Stimulated activated naive CD8-positive, alpha-beta T cell treated with anti-CD3 and anti-CD28 coated beads, Interleukin-15, Interleukin-2, amounts not matched to agents 100 ng/mL and 50 ng/mL, for 24 hours (primary cell): ENCODE results near the gene XG.
"Not testable (repeated sequence)": the region's sequence is repeated elsewhere in the genome, so short reads cannot be mapped to it uniquely, and the experiment has no call there.

Source experiments
- H3K27ac Mint-ChIP-seq: one replicate; pipeline ENCODE4 v1.8.0; 2021; ENCODE audit warnings: mild to moderate bottlenecking, mixed read lengths
- H3K27me3 Mint-ChIP-seq: one replicate; pipeline ENCODE4 v1.8.0; 2021; ENCODE audit warnings: mixed read lengths
- H3K36me3 Mint-ChIP-seq: one replicate; pipeline ENCODE4 v1.8.0; 2021; ENCODE audit warnings: low read depth, mixed read lengths
- H3K4me1 Mint-ChIP-seq: one replicate; pipeline ENCODE4 v1.8.0; 2021; ENCODE audit warnings: low read depth, mixed read lengths
- H3K4me3 Mint-ChIP-seq: one replicate; pipeline ENCODE4 v1.8.0; 2021; ENCODE audit warnings: mild to moderate bottlenecking, mixed read lengths
- H3K9me3 Mint-ChIP-seq: one replicate; pipeline ENCODE4 v1.8.0; 2021; ENCODE audit warnings: mixed read lengths

The XG gene

DNA sequence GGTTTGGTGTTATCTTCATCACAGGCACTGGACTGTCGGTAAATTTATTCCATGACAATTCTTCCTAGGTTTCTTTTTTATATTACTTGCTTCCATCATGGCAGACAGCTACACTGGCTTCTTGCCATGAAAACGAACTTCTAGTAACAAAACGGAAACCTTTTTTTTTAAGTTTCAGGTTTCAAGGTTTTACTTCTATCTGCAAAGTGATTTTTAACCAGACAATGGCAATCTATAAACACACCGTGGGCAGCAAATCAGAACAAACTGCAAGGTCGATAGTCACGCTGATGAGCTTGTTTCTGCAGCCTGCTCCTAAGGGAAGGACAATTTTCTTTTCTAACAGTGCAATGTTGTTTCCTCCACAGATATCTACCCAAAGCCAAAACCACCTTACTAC lies 29.9 kb downstream of the XG start:
- Mint-ChIP-seq H3K27me3 (peaks cover 4% of the 10 kb centered on the region), H3K9me3 (no peaks in the 10 kb centered on the region), H3K36me3 (no peaks in the 10 kb centered on the region), H3K27ac (no peak overlapping the region), H3K4me3 (no peak overlapping the region), H3K4me1 (peaks cover 5% of the 10 kb centered on the region)

DNA sequence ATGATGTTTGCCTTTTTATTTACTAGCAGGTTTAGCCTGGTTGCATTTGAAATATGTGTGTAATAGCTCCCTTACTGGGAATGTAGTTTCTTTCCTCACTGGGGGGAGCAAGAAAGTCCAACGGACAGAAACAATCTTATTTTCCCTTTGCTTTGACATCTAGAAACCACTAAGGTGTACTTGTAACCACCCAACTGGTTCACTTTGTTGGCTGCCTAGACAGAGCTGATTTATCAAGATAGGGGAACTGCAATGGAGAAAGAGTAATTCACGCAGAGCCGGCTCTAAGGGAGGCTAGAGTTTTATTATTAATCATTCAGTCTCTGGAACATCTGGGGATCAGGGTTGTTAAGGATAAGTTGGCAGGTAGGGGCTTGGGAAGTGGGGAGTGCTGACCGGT lies 30.3 kb downstream of the XG start:
- Mint-ChIP-seq H3K4me1 (peaks cover 5% of the 10 kb centered on the region), H3K9me3 (no peaks in the 10 kb centered on the region), H3K4me3 (no peak overlapping the region), H3K36me3 (no peaks in the 10 kb centered on the region), H3K27ac (no peak overlapping the region), H3K27me3 (peaks cover under 1% of the 10 kb centered on the region)

DNA sequence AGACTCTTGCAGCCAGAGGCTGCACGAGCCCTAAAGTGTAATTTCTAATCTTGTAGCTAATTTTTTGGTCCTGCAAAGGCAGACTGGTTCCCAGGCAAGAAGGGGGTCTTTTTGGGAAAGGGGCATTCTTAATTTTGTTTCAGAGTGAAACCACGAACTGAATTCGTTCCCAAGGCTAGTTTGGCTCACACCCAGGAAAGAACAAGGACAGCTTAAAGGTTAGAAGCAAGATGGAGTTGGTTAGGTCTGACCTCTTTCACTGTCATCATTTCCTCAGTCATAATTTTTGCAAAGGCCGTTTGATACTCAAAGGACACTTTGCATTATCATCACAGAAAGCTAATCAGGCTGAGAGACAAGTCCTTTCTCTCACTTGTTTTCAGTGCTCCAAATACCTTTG lies 30.9 kb downstream of the XG start:
- Mint-ChIP-seq H3K4me1 (peaks cover 5% of the 10 kb centered on the region), H3K9me3 (no peaks in the 10 kb centered on the region), H3K27me3 (no peaks in the 10 kb centered on the region), H3K27ac (no peak overlapping the region), H3K36me3 (no peaks in the 10 kb centered on the region), H3K4me3 (no peak overlapping the region)

DNA sequence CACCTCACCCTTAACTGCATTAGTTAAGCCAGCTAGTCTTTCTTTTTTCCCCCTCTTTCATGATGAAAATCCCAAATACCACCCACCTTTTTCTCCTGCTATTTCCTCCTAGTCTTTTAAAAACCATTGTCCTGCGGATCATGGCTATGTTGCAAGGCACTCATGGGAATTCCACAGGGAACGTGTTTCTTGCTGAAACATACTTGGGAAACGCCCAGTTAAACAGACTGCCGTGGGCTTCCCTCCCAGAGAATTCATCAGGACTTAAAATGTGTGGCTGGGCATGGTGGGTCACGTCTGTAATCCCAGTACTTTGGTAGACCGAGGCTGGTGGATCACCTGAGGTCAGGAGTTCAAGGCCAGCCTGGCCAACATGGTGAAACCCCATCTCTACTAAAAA lies 32.2 kb downstream of the XG start:
- Mint-ChIP-seq H3K27ac (no peak overlapping the region), H3K27me3 (no peaks in the 10 kb centered on the region), H3K4me3 (no peak overlapping the region), H3K36me3 (no peaks in the 10 kb centered on the region), H3K9me3 (no peaks in the 10 kb centered on the region), H3K4me1 (peaks cover 5% of the 10 kb centered on the region)

DNA sequence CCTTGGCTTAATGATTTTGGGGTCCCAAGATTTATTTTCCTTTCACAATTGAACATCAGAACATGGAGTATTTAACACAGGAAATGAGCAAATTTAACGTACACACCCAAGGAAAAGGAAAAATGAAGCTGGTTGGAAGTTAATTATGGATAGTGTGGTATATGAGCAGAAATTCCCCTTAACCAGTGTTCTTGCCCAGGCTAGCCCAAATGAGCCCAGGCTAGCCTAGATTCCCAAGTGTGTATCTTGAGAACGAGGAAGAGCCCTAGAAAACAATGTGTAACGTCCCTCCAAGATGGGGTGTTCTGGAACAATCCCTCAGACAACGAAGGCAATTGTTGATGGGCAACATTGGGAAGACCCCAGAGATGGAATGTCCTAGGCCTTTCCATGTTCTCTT lies 33.7 kb downstream of the XG start:
- H3K36me3 Mint-ChIP-seq = no peaks in the 10 kb centered on the region
- peaks cover 5% of the 10 kb centered on the region for H3K4me1 Mint-ChIP-seq
- H3K27ac Mint-ChIP-seq = no peak overlapping the region
- no peaks in the 10 kb centered on the region for H3K27me3 Mint-ChIP-seq
- H3K4me3 Mint-ChIP-seq = no peak overlapping the region
- H3K9me3 Mint-ChIP-seq = no peaks in the 10 kb centered on the region

DNA sequence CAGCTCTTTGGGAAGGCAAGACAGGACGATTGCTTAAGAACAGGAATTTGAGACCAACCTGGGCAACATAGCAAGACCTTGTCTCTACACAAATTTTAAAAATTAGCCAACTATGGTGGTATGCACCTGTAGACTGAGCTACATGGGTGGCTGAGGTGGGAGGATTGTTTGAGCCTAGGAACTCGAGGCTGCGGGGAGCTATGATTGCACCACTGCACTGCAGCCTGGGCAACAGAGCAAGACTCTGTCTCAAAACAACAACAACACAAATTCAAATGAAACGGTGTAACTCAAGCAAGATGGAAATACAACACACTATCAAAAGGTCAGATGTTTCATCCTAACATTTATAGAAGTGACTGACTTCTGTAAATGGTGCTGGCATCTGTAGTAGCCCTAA lies 37.1 kb downstream of the XG start:
- no peaks in the 10 kb centered on the region for H3K4me1 Mint-ChIP-seq
- no peaks in the 10 kb centered on the region for H3K9me3 Mint-ChIP-seq
- no peak overlapping the region for H3K27ac Mint-ChIP-seq
- no peak overlapping the region for H3K4me3 Mint-ChIP-seq
- H3K27me3 Mint-ChIP-seq = no peaks in the 10 kb centered on the region
- H3K36me3 Mint-ChIP-seq = no peaks in the 10 kb centered on the region

DNA sequence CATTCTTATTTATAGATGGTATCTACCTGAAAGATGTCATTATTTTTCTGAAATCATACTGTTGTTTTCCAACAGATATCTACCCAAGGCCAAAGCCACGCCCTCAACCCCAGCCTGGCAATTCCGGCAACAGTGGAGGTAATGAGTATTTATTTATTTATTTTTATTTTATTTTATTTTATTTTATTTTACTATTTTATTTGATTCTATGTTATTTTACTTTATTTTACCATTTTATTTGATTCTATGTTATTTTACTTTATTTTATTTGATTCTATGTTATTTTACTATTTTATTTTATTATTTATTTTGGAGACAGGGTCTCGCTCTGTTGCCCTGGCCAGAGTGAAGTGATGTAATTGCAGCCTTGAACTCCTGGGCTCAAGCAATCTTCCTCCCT lies 37.7 kb downstream of the XG start:
- Mint-ChIP-seq H3K4me3 (no peak overlapping the region), H3K27me3 (no peaks in the 10 kb centered on the region), H3K4me1 (no peaks in the 10 kb centered on the region), H3K27ac (no peak overlapping the region), H3K36me3 (no peaks in the 10 kb centered on the region), H3K9me3 (no peaks in the 10 kb centered on the region)

DNA sequence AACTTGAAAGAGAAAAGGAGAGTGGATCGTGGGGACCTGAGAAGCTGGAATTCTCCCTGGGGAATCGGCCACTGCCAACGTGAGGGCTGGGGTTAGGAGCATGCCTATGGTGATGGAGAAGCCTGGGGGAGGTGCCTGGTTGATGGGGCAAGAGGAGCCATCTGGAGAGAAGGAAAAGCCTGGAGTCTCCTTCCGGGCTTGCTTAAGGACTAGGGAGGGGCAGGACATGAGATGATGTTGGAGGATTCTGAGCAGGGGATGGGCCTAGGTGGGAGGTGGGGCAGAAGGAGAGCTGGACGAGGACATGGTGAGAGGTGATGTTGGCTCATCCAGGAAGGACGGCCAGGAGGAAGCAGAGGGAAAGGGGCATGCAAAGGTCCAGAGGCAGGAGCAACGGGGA lies 41.9 kb downstream of the XG start:
- Mint-ChIP-seq H3K27ac (no peak overlapping the region), H3K4me3 (no peak overlapping the region), H3K9me3 (no peaks in the 10 kb centered on the region), H3K4me1 (peaks cover 3% of the 10 kb centered on the region), H3K36me3 (no peaks in the 10 kb centered on the region), H3K27me3 (no peaks in the 10 kb centered on the region)

DNA sequence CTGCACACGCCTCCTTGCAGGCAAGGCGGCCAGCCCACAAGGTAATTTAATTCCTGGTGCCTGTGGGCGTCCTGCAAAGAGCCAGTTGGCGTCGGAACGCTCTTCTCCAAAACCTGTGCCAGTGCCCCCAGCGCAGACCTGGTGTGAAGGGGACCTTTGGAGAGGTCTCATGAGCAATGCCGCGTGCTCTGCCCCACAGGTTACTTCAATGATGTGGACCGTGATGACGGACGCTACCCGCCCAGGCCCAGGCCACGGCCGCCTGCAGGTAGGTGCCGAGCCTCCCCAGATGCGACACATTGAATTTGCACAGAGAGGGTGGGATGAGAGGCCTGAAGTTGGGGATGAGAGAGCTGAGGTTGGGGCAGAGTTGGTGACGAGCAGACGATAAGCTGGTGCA lies 42.5 kb downstream of the XG start:
- Mint-ChIP-seq H3K4me1 (peaks cover 3% of the 10 kb centered on the region), H3K9me3 (no peaks in the 10 kb centered on the region), H3K36me3 (no peaks in the 10 kb centered on the region), H3K27me3 (no peaks in the 10 kb centered on the region), H3K4me3 (no peak overlapping the region), H3K27ac (no peak overlapping the region)

DNA sequence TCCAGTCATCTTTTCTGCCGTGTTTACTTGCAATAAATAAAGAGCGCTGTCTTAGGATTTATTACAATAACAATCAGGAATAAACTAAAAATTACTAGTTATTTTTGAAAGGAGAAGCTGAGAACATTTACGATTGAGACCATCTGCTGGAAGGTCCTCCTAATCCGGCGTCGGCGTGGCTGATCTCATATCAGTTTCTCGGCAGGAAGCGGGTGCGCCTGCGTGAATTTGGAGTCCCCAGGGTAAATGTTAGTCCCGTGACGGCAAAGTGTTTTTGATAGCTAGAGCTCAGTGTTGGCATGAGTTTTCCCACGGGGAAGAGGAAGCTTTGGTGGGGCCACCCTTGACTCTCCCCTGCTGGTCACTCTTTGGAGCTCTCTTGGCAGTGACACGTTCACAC lies 45.0 kb downstream of the XG start:
- H3K4me3 Mint-ChIP-seq, H3K9me3 Mint-ChIP-seq, H3K36me3 Mint-ChIP-seq, H3K4me1 Mint-ChIP-seq, H3K27ac Mint-ChIP-seq, H3K27me3 Mint-ChIP-seq: not testable (repeated sequence)

DNA sequence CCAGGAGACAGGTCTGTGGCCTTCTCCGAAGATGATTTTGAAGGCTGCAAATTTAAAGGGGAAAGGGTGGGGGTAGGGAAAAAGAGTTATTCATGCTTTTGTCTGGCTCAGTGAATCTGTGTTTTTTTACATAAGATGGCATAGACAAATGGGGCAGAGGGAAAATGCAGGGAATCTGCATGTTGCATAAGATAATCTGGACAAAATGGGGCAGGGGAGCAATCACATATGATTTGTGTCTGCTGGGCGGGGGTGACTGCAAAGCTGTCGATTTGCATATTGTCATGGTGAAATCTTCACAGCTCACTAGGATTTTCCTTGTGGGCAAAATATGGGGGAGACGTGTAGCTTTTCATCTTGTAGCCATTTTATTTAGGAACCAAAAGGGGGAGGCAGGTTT lies 47.5 kb downstream of the XG start:
- no peaks in the 10 kb centered on the region for H3K36me3 Mint-ChIP-seq
- no peaks in the 10 kb centered on the region for H3K27me3 Mint-ChIP-seq
- no peak overlapping the region for H3K27ac Mint-ChIP-seq
- no peak overlapping the region for H3K4me3 Mint-ChIP-seq
- H3K9me3 Mint-ChIP-seq = no peaks in the 10 kb centered on the region
- H3K4me1 Mint-ChIP-seq = peaks cover 3% of the 10 kb centered on the region

DNA sequence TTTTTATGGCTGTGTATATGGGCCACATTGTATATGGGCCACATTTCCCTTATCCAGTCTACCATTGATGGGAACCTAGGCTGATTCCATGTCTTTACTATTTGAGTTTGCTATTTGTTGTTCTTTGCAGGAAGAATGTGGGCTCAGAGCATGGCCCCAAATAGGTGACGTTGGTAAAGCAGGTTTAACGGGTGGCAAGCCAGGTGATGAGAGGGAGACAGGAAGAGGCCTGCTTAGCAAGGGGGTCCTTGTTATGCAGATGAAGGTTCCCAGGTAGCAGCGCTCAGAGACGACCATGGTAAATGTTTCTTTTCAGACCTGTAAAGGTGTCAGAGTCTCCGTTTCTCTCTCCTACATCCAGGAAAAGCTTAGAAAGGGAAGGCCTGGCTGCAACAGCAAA lies 48.1 kb downstream of the XG start:
- H3K9me3 Mint-ChIP-seq, H3K36me3 Mint-ChIP-seq, H3K27ac Mint-ChIP-seq, H3K27me3 Mint-ChIP-seq, H3K4me1 Mint-ChIP-seq, H3K4me3 Mint-ChIP-seq: not testable (repeated sequence)

DNA sequence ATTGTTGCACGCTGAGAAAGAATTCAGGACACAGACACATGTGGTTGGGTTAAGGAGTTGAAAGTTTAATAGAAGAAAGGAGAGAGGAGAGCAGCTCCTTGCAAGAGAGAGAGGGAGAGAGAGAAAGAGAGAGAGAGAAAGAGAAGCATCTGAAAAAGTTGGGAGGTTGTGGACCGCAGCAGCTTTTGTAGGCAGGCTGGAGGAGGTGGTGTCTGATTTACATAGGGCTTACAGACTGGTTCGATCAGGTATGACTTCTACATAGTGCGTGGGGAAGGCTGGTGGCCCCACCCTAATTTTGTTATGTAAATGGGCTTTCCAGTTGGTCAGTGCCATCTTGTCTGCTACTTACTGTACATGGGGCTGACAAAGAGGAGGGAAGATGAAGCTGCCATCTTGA lies 49.4 kb downstream of the XG start:
- no peak overlapping the region for H3K27ac Mint-ChIP-seq
- H3K4me1 Mint-ChIP-seq = peaks cover 3% of the 10 kb centered on the region
- no peaks in the 10 kb centered on the region for H3K36me3 Mint-ChIP-seq
- H3K27me3 Mint-ChIP-seq = no peaks in the 10 kb centered on the region
- H3K4me3 Mint-ChIP-seq = no peak overlapping the region
- H3K9me3 Mint-ChIP-seq = no peaks in the 10 kb centered on the region

DNA sequence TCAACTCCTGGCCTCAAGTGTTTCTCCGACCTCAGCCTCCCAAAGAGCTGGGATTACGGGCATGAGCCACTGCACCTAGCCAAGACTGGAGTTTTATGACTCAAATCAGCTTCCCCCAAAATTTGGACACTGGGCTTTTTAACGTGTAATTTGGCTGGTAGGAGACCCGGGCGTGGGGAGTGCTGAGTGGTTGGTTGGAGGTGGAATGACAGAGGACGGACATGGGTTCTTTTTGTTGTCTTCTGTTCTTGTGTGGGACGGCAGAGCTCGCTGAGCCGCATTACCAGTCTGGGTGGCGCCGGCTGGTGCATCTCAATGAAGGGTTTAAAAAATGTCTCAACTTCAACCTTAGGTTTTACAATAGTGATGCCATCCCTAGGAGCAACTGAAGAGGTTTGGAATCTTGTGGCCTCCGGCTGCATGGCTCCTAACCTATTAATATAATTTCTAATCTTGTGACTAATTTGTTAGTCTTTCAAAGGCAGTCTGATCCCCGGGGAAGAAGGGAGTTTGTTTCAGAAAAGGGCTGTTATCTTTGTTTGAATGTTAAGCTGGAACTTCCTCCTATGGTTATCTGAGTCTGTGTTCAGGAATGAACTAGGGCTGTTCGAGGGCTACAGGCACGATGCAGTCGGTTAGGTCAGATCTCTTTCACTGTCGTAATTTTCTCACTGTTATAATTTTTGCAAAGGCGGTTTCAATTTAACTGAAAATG lies 50.7 kb downstream of the XG start:
- H3K4me3 Mint-ChIP-seq, H3K27me3 Mint-ChIP-seq, H3K4me1 Mint-ChIP-seq, H3K9me3 Mint-ChIP-seq, H3K36me3 Mint-ChIP-seq, H3K27ac Mint-ChIP-seq: not testable (repeated sequence)

DNA sequence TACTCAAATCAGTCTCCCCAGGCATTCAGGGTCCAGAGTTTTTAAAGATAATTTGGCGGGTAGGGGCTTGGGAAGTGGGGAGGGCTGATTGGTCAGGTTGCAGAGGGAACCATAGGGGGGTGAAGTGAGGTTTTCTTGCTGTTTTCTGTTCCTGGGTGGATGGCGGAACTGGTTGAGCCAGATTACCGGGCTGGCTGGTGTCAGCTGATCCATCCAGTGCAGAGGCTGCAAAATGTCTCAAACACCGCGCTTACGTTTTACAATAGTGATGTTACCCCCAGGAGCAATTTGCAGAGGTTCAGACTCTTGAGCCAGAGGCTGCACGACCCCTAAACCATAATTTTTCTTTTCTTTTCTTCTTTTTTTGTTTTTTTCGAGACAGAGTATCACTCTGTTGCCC lies 51.6 kb downstream of the XG start:
- not testable (repeated sequence) for H3K36me3 Mint-ChIP-seq, H3K27me3 Mint-ChIP-seq, H3K27ac Mint-ChIP-seq, H3K4me1 Mint-ChIP-seq, H3K4me3 Mint-ChIP-seq, H3K9me3 Mint-ChIP-seq

DNA sequence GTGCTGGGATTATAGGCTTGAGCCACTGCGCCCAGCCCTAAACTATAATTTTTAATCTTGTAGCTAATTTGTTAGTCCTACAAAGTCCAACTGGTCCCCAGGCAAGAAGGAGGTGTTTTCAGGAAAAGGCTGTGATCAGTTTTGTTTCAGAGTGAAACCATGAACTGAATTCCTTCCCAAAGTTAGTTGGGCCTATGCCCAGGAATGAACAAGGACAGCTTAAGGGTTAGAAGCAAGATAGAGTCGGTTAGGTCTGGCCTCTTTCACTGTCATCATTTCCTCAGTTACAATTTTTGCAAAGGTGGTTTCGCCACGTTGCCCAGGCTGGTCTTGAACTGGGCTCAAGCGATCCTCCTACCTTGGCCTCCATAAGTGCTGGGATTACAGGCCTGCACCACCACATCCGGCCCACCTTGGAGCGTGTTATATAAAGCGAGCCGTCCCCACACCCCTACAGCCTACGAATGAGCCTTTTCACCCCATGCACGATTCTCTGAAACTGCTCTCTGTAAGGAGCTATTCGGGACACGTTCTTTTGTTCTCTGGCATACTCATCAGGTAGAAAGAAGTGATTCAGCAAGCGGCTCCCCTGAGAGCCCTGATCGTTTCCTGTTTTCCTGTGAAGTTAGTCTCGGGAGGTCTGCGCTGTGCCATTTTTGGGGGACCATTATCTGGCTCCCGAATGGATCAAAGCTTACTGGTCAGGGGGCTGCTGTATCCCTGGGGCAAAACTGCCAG lies 52.4 kb downstream of the XG start:
- not testable (repeated sequence) for H3K9me3 Mint-ChIP-seq, H3K27ac Mint-ChIP-seq, H3K4me3 Mint-ChIP-seq, H3K4me1 Mint-ChIP-seq, H3K27me3 Mint-ChIP-seq, H3K36me3 Mint-ChIP-seq
